Choroid plexus epithelial cell (primary cell): ENCODE measurements around the gene TDRD15.

Experiments
- DNase-seq: peaks from one replicate; pipeline ENCODE4 v3.0.0-alpha.2; 2010; ENCODE audit warnings: low read depth
- H3K4me3 ChIP-seq: 2 replicates; pipeline ENCODE4 v1.5.1; 2011; ENCODE audit warnings: low read depth, mild to moderate bottlenecking, control low read depth, low read length, moderate library complexity
- CTCF ChIP-seq: conservative IDR thresholded peaks from 2 replicates; pipeline ENCODE4 v1.5.1; 2011; ENCODE audit warnings: low read depth, mild to moderate bottlenecking, control low read depth, inconsistent platforms, low read length, moderate library complexity

Gene TDRD15

DNA sequence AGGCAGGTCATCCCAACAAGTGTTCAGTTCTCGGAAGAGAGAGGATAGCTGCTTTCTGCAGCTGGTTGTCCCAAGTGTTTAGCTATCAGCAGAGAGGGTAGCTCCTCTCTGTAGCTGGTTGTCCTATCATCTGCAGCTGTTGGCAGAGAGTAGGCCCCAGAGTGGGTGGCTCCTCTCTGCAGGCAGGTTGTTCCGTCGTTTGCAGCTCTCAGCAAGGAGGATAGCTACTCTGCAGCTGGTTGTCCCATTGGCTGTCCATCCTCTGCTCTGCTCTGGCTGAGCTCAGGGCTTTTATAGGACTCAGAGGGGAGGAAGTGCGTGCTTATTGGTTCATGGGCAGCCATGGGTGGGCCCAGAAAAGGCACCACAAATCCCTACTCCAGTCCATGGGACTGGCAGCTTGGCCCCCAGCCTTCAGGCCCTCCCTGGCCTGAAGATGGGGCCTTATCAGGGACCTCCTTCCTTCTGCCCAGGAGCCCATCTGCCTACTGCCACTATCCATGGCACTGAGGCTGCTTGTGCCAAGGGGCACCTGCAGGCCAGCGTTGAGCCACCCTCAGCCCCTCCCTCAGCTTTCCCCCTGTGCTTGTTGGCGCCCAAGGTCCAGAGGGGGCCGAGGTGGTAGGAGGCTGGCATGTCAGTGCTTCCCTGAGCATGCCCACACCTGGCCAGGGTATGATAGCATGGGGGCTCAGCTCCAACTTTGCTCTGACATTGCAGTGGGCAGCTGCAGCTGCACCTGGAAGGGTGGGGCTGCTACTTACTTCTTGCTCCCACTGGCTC is 38.3 kb downstream of the TDRD15 start:
- no peak overlapping the region for H3K4me3 ChIP-seq
- DNase-seq, result no peak
- no peak for TF ChIP-seq CTCF

GRCh38 chr2:21162615-21162878 is 38.8 kb downstream of the TDRD15 start:
- TF ChIP-seq CTCF, result no peak
- DNase-seq, result no peak
- no peak overlapping the region for H3K4me3 ChIP-seq

DNA sequence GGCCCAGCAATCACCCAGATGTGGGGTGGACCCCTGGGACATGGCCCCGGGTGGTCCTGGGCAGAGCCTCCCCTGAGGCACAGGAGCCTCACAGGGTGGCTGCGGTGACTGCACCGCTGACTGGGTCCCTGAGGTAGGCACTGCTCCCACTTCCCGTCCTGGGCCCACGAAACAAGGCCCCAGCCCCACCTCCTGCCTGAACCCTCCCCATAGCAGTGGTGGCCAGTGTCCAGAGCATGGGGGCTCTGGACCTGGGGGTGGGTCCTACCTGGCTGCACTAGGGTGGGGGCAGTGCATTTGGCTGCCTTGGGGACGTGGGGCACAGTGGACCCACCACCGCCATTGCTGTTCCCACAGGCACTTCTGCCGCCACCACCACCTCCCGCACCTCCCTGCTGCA is 39.4 kb downstream of the TDRD15 start:
- DNase-seq, result no peak
- H3K4me3 ChIP-seq, result no peak overlapping the region
- TF ChIP-seq CTCF, result no peak

DNA sequence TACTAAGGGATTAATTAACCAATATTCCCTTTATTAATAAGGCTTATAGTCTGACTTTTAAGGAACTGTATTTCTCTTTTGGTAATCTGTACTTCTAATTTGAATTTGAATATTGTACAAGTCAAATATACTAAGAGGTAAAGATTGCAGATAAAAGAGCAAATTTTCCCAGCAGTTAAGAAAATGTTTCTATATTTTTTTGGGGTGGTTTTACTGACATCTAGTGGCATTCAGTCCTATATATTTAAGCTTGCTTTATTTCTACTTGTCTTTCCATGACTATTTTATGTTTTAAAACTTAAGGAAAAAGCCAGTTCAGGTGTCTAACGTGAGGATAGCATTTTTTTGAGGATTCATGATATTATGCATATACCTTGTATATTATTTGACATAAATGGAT is 41.6 kb downstream of the TDRD15 start:
- peak; percentile 39 for TF ChIP-seq CTCF
- no peak overlapping the region for H3K4me3 ChIP-seq
- DNase-seq, result peak; percentile 24

GRCh38 chr2:21175895-21176646 is 52.3 kb downstream of the TDRD15 start:
- peak; percentile 30 for DNase-seq
- TF ChIP-seq CTCF, result no peak
- H3K4me3 ChIP-seq, result no peak overlapping the region

- H3K4me3 ChIP-seq, result no peak overlapping the region
- no peak for TF ChIP-seq CTCF
- DNase-seq, result no peak
These were observed 58.2 kb downstream of the TDRD15 start for GRCh38 chr2:21181957-21182356.

GRCh38 chr2:21183306-21183705 is 59.5 kb downstream of the TDRD15 start:
- no peak overlapping the region for H3K4me3 ChIP-seq
- no peak for DNase-seq
- TF ChIP-seq CTCF, result no peak
